Measurements from ENCODE around the gene PLCXD3.

DNA sequence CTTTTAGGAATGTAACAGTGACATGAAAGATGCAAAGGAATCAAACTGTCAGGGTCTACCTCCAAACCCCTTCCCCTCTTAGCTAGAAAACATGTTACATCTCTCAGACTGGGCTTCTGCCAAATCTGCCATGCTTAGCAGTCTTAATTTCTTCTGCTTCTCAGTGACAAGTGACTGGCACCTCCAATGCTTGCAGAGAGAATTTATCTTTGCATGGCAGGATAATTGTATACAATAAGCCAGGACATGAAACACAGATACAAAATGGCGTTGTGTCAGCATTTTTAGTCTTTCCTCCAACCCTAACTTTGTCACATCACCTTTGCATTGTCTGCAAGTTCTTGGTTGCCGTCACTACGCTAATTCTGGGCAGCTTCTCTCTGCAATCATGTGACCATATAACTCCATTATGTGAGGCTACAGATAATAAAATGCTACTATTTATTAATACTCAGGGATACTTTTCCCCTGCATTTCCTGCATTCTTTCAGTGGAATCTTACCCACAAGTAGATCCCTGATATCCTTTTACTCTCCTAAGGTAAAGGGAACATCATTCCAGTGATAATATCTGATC, 89.8 kb downstream of the PLCXD3 start:
- TF ChIP-seq, protein P1, sequence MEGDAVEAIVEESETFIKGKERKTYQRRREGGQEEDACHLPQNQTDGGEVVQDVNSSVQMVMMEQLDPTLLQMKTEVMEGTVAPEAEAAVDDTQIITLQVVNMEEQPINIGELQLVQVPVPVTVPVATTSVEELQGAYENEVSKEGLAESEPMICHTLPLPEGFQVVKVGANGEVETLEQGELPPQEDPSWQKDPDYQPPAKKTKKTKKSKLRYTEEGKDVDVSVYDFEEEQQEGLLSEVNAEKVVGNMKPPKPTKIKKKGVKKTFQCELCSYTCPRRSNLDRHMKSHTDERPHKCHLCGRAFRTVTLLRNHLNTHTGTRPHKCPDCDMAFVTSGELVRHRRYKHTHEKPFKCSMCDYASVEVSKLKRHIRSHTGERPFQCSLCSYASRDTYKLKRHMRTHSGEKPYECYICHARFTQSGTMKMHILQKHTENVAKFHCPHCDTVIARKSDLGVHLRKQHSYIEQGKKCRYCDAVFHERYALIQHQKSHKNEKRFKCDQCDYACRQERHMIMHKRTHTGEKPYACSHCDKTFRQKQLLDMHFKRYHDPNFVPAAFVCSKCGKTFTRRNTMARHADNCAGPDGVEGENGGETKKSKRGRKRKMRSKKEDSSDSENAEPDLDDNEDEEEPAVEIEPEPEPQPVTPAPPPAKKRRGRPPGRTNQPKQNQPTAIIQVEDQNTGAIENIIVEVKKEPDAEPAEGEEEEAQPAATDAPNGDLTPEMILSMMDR (IDR thresholded peaks at IDR 0.05; ENCODE audit: low read depth, low read length) = no peak
- TF ChIP-seq EZH2phosphoT487 (IDR thresholded peaks at IDR 0.05; ENCODE audit: low read depth) = no peak
